Nephron progenitor cell (in vitro differentiated cells): ENCODE measurements around the gene OR8H3.

Experiments
- DNase-seq: peaks from one replicate; pipeline ENCODE4 v3.0.0; 2021
- H3K27ac Mint-ChIP-seq: 2 replicates; pipeline ENCODE4 v1.8.0; 2021; ENCODE audit warnings: mild to moderate bottlenecking, moderate library complexity, mixed read lengths
- H3K27me3 Mint-ChIP-seq: 2 replicates; pipeline ENCODE4 v1.8.0; 2021; ENCODE audit warnings: mild to moderate bottlenecking, low read depth, mixed read lengths; ENCODE audit not compliant: poor library complexity
- H3K36me3 Mint-ChIP-seq: 2 replicates; pipeline ENCODE4 v1.8.0; 2021; ENCODE audit warnings: low read depth, mixed read lengths
- H3K4me1 Mint-ChIP-seq: 2 replicates; pipeline ENCODE4 v1.8.0; 2021; ENCODE audit warnings: mixed read lengths
- H3K4me3 Mint-ChIP-seq: 2 replicates; pipeline ENCODE4 v1.8.0; 2021; ENCODE audit warnings: mild to moderate bottlenecking, moderate library complexity, mixed read lengths
- H3K9me3 Mint-ChIP-seq: 2 replicates; pipeline ENCODE4 v1.8.0; 2021; ENCODE audit warnings: mild to moderate bottlenecking, moderate library complexity, mixed read lengths
- CTCF ChIP-seq: fragments of 200-600 bp; sonication (generic); IDR thresholded peaks from 2 replicates; pipeline ENCODE4 v1.5.0; 2021; ENCODE audit warnings: antibody characterized with exemption

Gene OR8H3

GRCh38 chr11:56151376-56151775 is 29.2 kb downstream of the OR8H3 start:
- no peaks in the 10 kb centered on the region for H3K27me3 Mint-ChIP-seq
- DNase-seq = no peak
- no peaks in the 10 kb centered on the region for H3K36me3 Mint-ChIP-seq
- no peak overlapping the region for H3K27ac Mint-ChIP-seq
- no peak overlapping the region for H3K4me3 Mint-ChIP-seq
- no peaks in the 10 kb centered on the region for H3K4me1 Mint-ChIP-seq
- no peak for TF ChIP-seq CTCF
- peaks cover 30% of the 10 kb centered on the region for H3K9me3 Mint-ChIP-seq

- H3K4me3 Mint-ChIP-seq = no peak overlapping the region
- H3K36me3 Mint-ChIP-seq = no peaks in the 10 kb centered on the region
- H3K27ac Mint-ChIP-seq = no peak overlapping the region
- H3K4me1 Mint-ChIP-seq = no peaks in the 10 kb centered on the region
- no peak for DNase-seq
- no peaks in the 10 kb centered on the region for H3K27me3 Mint-ChIP-seq
- no peak for TF ChIP-seq CTCF
- peaks cover 33% of the 10 kb centered on the region for H3K9me3 Mint-ChIP-seq
Observed at GRCh38 chr11:56152333-56152732, 30.2 kb downstream of the OR8H3 start.

- no peak for TF ChIP-seq CTCF
- H3K4me3 Mint-ChIP-seq = no peak within 1 kb of the TSS
- no peak within 1 kb of the TSS for H3K27ac Mint-ChIP-seq
- DNase-seq = no peak
- no peaks in the 10 kb centered on the region for H3K27me3 Mint-ChIP-seq
- peaks cover 10% of the 10 kb centered on the region for H3K9me3 Mint-ChIP-seq
- no peaks in the 10 kb centered on the region for H3K36me3 Mint-ChIP-seq
- H3K4me1 Mint-ChIP-seq = no peaks in the 10 kb centered on the region
Observed at GRCh38 chr11:56160217-56160616, 38.0 kb downstream of the OR8H3 start, which contains the start of gene OR8K5. TSS of gene OR8K5 (minus strand) at chr11:56160317. CDS start at chr11:56160317, 0 bp downstream.

GRCh38 chr11:56163804-56164203 is 41.6 kb downstream of the OR8H3 start:
- TF ChIP-seq CTCF = no peak
- Mint-ChIP-seq H3K27ac (no peak overlapping the region), H3K9me3 (no peaks in the 10 kb centered on the region), H3K27me3 (no peaks in the 10 kb centered on the region), H3K4me1 (no peaks in the 10 kb centered on the region), H3K4me3 (no peak overlapping the region), H3K36me3 (no peaks in the 10 kb centered on the region)
- DNase-seq = no peak

- Mint-ChIP-seq H3K9me3 (no peaks in the 10 kb centered on the region), H3K27me3 (peaks cover 4% of the 10 kb centered on the region), H3K4me3 (no peak overlapping the region), H3K36me3 (no peaks in the 10 kb centered on the region), H3K4me1 (no peaks in the 10 kb centered on the region), H3K27ac (no peak overlapping the region)
- no peak for TF ChIP-seq CTCF
- DNase-seq = no peak
Observed at GRCh38 chr11:56172256-56172830, 50.2 kb downstream of the OR8H3 start.
